OCI-LY1 (cell line): ENCODE results near the gene TP53TG5.

ENCODE experiments used
- H2AFZ ChIP-seq: fragments of 200-600 bp; sonication (generic), shearing (Covaris generic); 2 replicates; pipeline ENCODE4 v1.6.0; 2014; ENCODE audit warnings: antibody characterized with exemption, mild to moderate bottlenecking, low read length
- H3F3A ChIP-seq: fragments of 200-600 bp; sonication (generic), shearing (Covaris generic); 2 replicates; pipeline ENCODE4 v1.6.0; 2014; ENCODE audit warnings: mild to moderate bottlenecking, antibody characterized with exemption, low read length, moderate library complexity; ENCODE audit not compliant: insufficient read depth
- H3K27ac ChIP-seq: fragments of 200-600 bp; sonication (generic); 2 replicates; pipeline ENCODE4 v1.5.1; 2014; ENCODE audit warnings: low read length, mixed run types, mild to moderate bottlenecking, low read depth; ENCODE audit not compliant: poor library complexity, severe bottlenecking
- H3K27me3 ChIP-seq: fragments of 200-600 bp; sonication (generic); 2 replicates; pipeline ENCODE4 v1.6.0; 2014; ENCODE audit warnings: antibody characterized with exemption, mild to moderate bottlenecking, low read length, moderate library complexity; ENCODE audit not compliant: insufficient read depth
- H3K36me3 ChIP-seq: fragments of 200-600 bp; sonication (generic); 2 replicates; pipeline ENCODE4 v1.6.1; 2014; ENCODE audit warnings: mild to moderate bottlenecking, antibody characterized with exemption, low read length, moderate library complexity, mixed read lengths; ENCODE audit not compliant: insufficient read depth
- H3K4me1 ChIP-seq: fragments of 200-600 bp; sonication (generic); 2 replicates; pipeline ENCODE4 v1.5.1; 2014; ENCODE audit warnings: mild to moderate bottlenecking, low read length, moderate library complexity; ENCODE audit not compliant: insufficient read depth, severe bottlenecking
- H3K4me2 ChIP-seq: fragments of 200-600 bp; sonication (generic), shearing (Covaris generic); 2 replicates; pipeline ENCODE4 v1.6.1; 2014; ENCODE audit warnings: low read length
- H3K4me3 ChIP-seq: fragments of 200-600 bp; sonication (generic); 2 replicates; pipeline ENCODE4 v1.5.1; 2014; ENCODE audit warnings: low read length, low read depth, mild to moderate bottlenecking, mixed read lengths; ENCODE audit not compliant: poor library complexity, severe bottlenecking
- H3K79me2 ChIP-seq: fragments of 200-600 bp; shearing (Covaris generic); 2 replicates; pipeline ENCODE4 v1.6.1; 2016; ENCODE audit warnings: mixed run types, low read length, mixed read lengths; ENCODE audit not compliant: insufficient read depth
- H3K9ac ChIP-seq: fragments of 200-600 bp; sonication (generic), shearing (Covaris generic); 2 replicates; pipeline ENCODE4 v1.6.1; 2014; ENCODE audit warnings: mild to moderate bottlenecking, low read length, mixed read lengths
- H3K9me2 ChIP-seq: fragments of 200-600 bp; sonication (generic), shearing (Covaris generic); 2 replicates; pipeline ENCODE4 v1.6.1; 2014; ENCODE audit warnings: low read depth, mild to moderate bottlenecking, low read length, mixed read lengths
- H3K9me3 ChIP-seq: fragments of 200-600 bp; shearing (Covaris generic); 2 replicates; pipeline ENCODE4 v1.6.1; 2014; ENCODE audit warnings: low read length, mixed read lengths
- H4K20me1 ChIP-seq: fragments of 200-600 bp; sonication (generic), shearing (Covaris generic); 2 replicates; pipeline ENCODE4 v1.6.0; 2016; ENCODE audit warnings: mild to moderate bottlenecking, low read length; ENCODE audit not compliant: insufficient read depth
- CTCF ChIP-seq: fragments of 200-600 bp; sonication (generic), shearing (Covaris generic); IDR thresholded peaks from 2 replicates; pipeline ENCODE4 v1.5.1; 2017; ENCODE audit warnings: mild to moderate bottlenecking, antibody characterized with exemption, low read length, moderate library complexity, mixed read lengths
- EZH2 ChIP-seq: fragments of 200-600 bp; sonication (generic), shearing (Covaris generic); IDR thresholded peaks from 2 replicates; pipeline ENCODE4 v1.8.0; 2017; ENCODE audit warnings: borderline replicate concordance, mixed run types, mild to moderate bottlenecking, antibody characterized with exemption, low read length, moderate library complexity, mixed read lengths

TP53TG5 gene

GRCh38 chr20:45391559-45391958, 13.4 kb upstream of the TP53TG5 start:
- Histone ChIP-seq H3K36me3 (no peaks in the 10 kb centered on the region; the same call in 1 of the 2 replicates), H3K9ac (no peak overlapping the region), H3K9me2 (no peaks in the 10 kb centered on the region), H3K27ac (no peak overlapping the region), H3K4me1 (no peaks in the 10 kb centered on the region), H3K79me2 (no peaks in the 10 kb centered on the region), H3K27me3 (no peaks in the 10 kb centered on the region), H2AFZ (no peak overlapping the region), H3K4me3 (no peak overlapping the region), H3F3A (no peaks in the 10 kb centered on the region), H4K20me1 (no peaks in the 10 kb centered on the region), H3K4me2 (no peak overlapping the region), H3K9me3 (no peaks in the 10 kb centered on the region)
- TF ChIP-seq EZH2 (no peak), CTCF (no peak)

- TF ChIP-seq EZH2: no peak
- TF ChIP-seq CTCF: no peak
- no peak overlapping the region for H3K27ac ChIP-seq
- H3K4me2 ChIP-seq: no peak overlapping the region
- H4K20me1 ChIP-seq: no peaks in the 10 kb centered on the region
- no peaks in the 10 kb centered on the region for H3K4me1 ChIP-seq
- no peaks in the 10 kb centered on the region for H3K27me3 ChIP-seq
- H3K36me3 ChIP-seq: no peaks in the 10 kb centered on the region; the same call in 1 of the 2 replicates
- H3K4me3 ChIP-seq: no peak overlapping the region
- no peaks in the 10 kb centered on the region for H3K9me3 ChIP-seq
- H3K9me2 ChIP-seq: no peaks in the 10 kb centered on the region
- no peaks in the 10 kb centered on the region for H3F3A ChIP-seq
- H3K9ac ChIP-seq: no peak overlapping the region
- no peak overlapping the region for H2AFZ ChIP-seq
- no peaks in the 10 kb centered on the region for H3K79me2 ChIP-seq
Measured at GRCh38 chr20:45390931-45391330, 12.8 kb upstream of the TP53TG5 start.

GRCh38 chr20:45387274-45387673, 9.1 kb upstream of the TP53TG5 start:
- no peak for TF ChIP-seq CTCF
- TF ChIP-seq EZH2: no peak

More at GRCh38 chr20:45387274-45387673, 9.1 kb upstream of the TP53TG5 start:
- Histone ChIP-seq H4K20me1 (no peaks in the 10 kb centered on the region), H3K4me2 (no peak overlapping the region), H2AFZ (no peak overlapping the region), H3K79me2 (no peaks in the 10 kb centered on the region), H3F3A (no peaks in the 10 kb centered on the region), H3K27me3 (no peaks in the 10 kb centered on the region), H3K9me2 (no peaks in the 10 kb centered on the region), H3K9me3 (no peaks in the 10 kb centered on the region), H3K9ac (no peak overlapping the region), H3K27ac (no peak overlapping the region), H3K36me3 (no peaks in the 10 kb centered on the region), H3K4me1 (no peaks in the 10 kb centered on the region), H3K4me3 (no peak overlapping the region)
